ENCODE results near the gene MSL3B.

MSL3B gene

GRCh38 chr2:233816334-233816733 is 51.9 kb downstream of the MSL3B start:
- DNase-seq: peak; percentile 12 to 66

DNA sequence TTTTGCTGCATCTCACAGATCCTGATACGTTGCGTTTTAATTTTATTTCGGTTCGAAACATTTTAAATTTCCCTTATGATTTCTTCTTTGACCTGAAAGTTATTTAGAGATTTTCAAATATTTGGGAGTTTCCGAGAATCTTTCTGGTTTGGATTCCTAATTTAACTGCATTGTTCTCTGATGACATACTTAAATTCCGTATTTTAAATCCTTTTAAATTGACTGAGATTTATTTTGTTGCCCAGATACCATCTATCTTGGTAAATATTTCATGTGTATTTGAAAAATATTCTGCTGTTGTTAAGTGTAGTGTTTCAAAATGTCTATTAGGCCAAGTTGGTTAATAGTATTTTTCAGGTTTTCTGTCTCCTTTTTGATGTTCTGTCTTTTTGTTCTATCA is 52.3 kb downstream of the MSL3B start:
- no peak for DNase-seq
